Astrocyte (in vitro differentiated cells and primary cell): ENCODE results near the gene SGSM1.

Experiments used
- EZH2 ChIP-seq: IDR thresholded peaks from 2 replicates; pipeline ENCODE4 v1.6.1; 2012; ENCODE audit warnings: mild to moderate bottlenecking, low read length, inconsistent platforms; ENCODE audit not compliant: insufficient read depth
- TF ChIP-seq, protein P1 (sequence below): IDR thresholded peaks from 2 replicates; pipeline ENCODE4 v1.5.1; 2011; ENCODE audit warnings: low read depth, mild to moderate bottlenecking, inconsistent platforms, low read length, moderate library complexity; ENCODE audit not compliant: insufficient read depth

DNA sequence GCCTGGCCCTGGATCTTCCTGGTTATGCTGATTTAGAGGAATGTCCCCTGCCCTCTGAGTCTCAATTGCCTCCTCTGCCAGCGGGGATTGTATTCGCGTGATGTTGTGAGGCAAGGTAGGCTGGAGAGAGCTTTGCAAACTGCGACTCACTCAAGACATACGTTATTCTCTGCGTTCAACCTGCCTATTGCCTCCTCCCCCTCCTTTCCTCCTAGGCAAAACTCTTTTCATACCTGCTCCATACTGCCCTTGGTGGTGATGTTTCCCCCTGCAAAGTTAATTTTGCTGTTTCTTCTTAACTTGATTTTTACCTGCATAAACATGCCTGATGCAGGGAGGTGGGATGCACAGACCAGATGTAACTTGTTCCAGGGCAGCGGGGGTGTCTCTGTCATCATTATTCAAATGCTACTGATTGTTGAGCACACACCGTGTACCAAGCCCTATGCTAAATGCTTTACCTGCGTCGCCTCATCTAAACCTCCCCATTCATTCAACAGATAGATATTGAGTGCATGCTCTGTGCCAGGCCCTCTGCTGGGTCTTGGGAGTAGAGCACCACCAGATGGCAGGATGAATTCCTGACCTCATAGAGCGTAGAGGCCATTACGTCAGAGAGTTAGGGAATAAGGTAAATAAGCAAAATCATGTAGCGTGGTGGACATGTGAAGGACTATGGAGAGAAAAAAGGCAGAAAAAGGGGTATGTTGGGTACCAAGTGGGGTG is 29.0 kb downstream of the SGSM1 start:
- TF ChIP-seq, protein P1, sequence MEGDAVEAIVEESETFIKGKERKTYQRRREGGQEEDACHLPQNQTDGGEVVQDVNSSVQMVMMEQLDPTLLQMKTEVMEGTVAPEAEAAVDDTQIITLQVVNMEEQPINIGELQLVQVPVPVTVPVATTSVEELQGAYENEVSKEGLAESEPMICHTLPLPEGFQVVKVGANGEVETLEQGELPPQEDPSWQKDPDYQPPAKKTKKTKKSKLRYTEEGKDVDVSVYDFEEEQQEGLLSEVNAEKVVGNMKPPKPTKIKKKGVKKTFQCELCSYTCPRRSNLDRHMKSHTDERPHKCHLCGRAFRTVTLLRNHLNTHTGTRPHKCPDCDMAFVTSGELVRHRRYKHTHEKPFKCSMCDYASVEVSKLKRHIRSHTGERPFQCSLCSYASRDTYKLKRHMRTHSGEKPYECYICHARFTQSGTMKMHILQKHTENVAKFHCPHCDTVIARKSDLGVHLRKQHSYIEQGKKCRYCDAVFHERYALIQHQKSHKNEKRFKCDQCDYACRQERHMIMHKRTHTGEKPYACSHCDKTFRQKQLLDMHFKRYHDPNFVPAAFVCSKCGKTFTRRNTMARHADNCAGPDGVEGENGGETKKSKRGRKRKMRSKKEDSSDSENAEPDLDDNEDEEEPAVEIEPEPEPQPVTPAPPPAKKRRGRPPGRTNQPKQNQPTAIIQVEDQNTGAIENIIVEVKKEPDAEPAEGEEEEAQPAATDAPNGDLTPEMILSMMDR: no peak
- TF ChIP-seq EZH2: no peak
